Naive B cell (primary cell): ENCODE data around the gene PITPNC1. TPM values are rescaled to one million over a fixed set of nuclear protein-coding genes. Genes with fewer than 3 reads are reported as not detected.

ENCODE experiments used
- ATAC-seq, 2 donors: fragments of 150-1000 bp; cut with Tn5 transposase; 2 replicates each; pipeline ENCODE4 v1.10.0; 2021; ENCODE audit warnings: low read depth in 2 of 2, mild to moderate bottlenecking in 2 of 2, moderate library complexity in 2 of 2
- DNase-seq: peaks from one replicate; pipeline ENCODE4 v3.0.0; 2022
- H3K27ac Mint-ChIP-seq, 6 donors: one replicate each; pipeline ENCODE4 v1.8.0; 2020 to 2022; ENCODE audit warnings: mild to moderate bottlenecking in 6 of 6, mixed read lengths in 6 of 6, moderate library complexity in 5 of 6, inconsistent platforms in 2 of 6
- H3K27me3 Mint-ChIP-seq, 3 donors: one replicate each; pipeline ENCODE4 v1.8.0; 2021 to 2022; ENCODE audit warnings: mixed read lengths in 3 of 3, mild to moderate bottlenecking in 1 of 3
- H3K36me3 Mint-ChIP-seq, 2 donors: one replicate each; pipeline ENCODE4 v1.8.0; 2020 to 2022; ENCODE audit warnings: mixed read lengths in 2 of 2, inconsistent platforms in 1 of 2, mild to moderate bottlenecking in 1 of 2
- H3K4me1 Mint-ChIP-seq, 3 donors: one replicate each; pipeline ENCODE4 v1.8.0; 2020 to 2022; ENCODE audit warnings: mixed read lengths in 3 of 3, inconsistent platforms in 1 of 3, mild to moderate bottlenecking in 1 of 3, moderate library complexity in 1 of 3
- H3K4me3 Mint-ChIP-seq, 8 donors: one replicate each; pipeline ENCODE4 v1.8.0; 2020 to 2022; ENCODE audit warnings: mild to moderate bottlenecking in 8 of 8, mixed read lengths in 8 of 8, moderate library complexity in 8 of 8, inconsistent platforms in 2 of 8
- H3K9me3 Mint-ChIP-seq, 7 donors: one replicate each; pipeline ENCODE4 v1.8.0; 2020 to 2022; ENCODE audit warnings: mixed read lengths in 7 of 7, mild to moderate bottlenecking in 5 of 7, inconsistent platforms in 2 of 7, moderate library complexity in 1 of 7
- polyA plus RNA-seq, 6 donors: library from polyadenylated mRNA; unstranded; fragments of 300-500 nt; fragmentation: Illumina TruSeq; gene quantifications; one replicate each; pipeline ENCODE4 v1.2.3, GENCODE V29; 2021; ENCODE audit warnings: low read depth in 6 of 6

The PITPNC1 gene
- polyA plus RNA-seq, 6 donors from 2014 or later: 7.2 to 14.5 (median 12.3) TPM

- H3K4me3 Mint-ChIP-seq: no peak overlapping the region
- no peak for DNase-seq
- peaks cover 0 to 4% (median 3%) of the 10 kb centered on the region in 3 donors for H3K4me1 Mint-ChIP-seq
- ATAC-seq: no peak
- peaks cover 0 to 3% (median 0%) of the 10 kb centered on the region in 7 donors for H3K9me3 Mint-ChIP-seq
- H3K36me3 Mint-ChIP-seq: peaks cover 10 to 16% of the 10 kb centered on the region in 2 donors
- H3K27ac Mint-ChIP-seq: peak overlapping the region in 1 of 6 donors; percentile 4
- H3K27me3 Mint-ChIP-seq: no peaks in the 10 kb centered on the region
These were observed 155.3 kb downstream of the PITPNC1 start for GRCh38 chr17:67532326-67532871.

- Mint-ChIP-seq H3K4me1 (peaks cover 0 to 4% (median 3%) of the 10 kb centered on the region in 3 donors), H3K27ac (no peak overlapping the region), H3K4me3 (no peak overlapping the region), H3K27me3 (no peaks in the 10 kb centered on the region), H3K36me3 (peaks cover 10 to 20% of the 10 kb centered on the region in 2 donors), H3K9me3 (peaks cover 0 to 3% (median 0%) of the 10 kb centered on the region in 7 donors)
- ATAC-seq: no peak
- no peak for DNase-seq
These were observed 157.9 kb downstream of the PITPNC1 start for GRCh38 chr17:67534941-67535340.

GRCh38 chr17:67542219-67543114, 165.4 kb downstream of the PITPNC1 start:
- peaks cover 0 to 4% of the 10 kb centered on the region in 2 donors for H3K36me3 Mint-ChIP-seq
- H3K27ac Mint-ChIP-seq: no peak overlapping the region
- no peaks in the 10 kb centered on the region for H3K9me3 Mint-ChIP-seq
- ATAC-seq (no peak), DNase-seq (no peak)
- peaks cover 0 to 6% (median 6%) of the 10 kb centered on the region in 3 donors for H3K4me1 Mint-ChIP-seq
- no peak overlapping the region for H3K4me3 Mint-ChIP-seq
- H3K27me3 Mint-ChIP-seq: no peaks in the 10 kb centered on the region

GRCh38 chr17:67544364-67544955, 167.4 kb downstream of the PITPNC1 start:
- no peak overlapping the region for H3K4me3 Mint-ChIP-seq
- no peak overlapping the region for H3K27ac Mint-ChIP-seq
- H3K27me3 Mint-ChIP-seq: no peaks in the 10 kb centered on the region
- ATAC-seq: no peak
- no peak for DNase-seq
- no peaks in the 10 kb centered on the region for H3K9me3 Mint-ChIP-seq
- peaks cover 0 to 8% (median 6%) of the 10 kb centered on the region in 3 donors for H3K4me1 Mint-ChIP-seq
- no peaks in the 10 kb centered on the region for H3K36me3 Mint-ChIP-seq

GRCh38 chr17:67546578-67547527, 169.8 kb downstream of the PITPNC1 start:
- DNase-seq (no peak), ATAC-seq (no peak)
- Mint-ChIP-seq H3K4me3 (no peak overlapping the region), H3K9me3 (no peaks in the 10 kb centered on the region), H3K27me3 (no peaks in the 10 kb centered on the region), H3K36me3 (no peaks in the 10 kb centered on the region), H3K4me1 (peaks cover 0 to 11% (median 6%) of the 10 kb centered on the region in 3 donors), H3K27ac (peak overlapping the region in 2 of 6 donors; percentile 39 to 66)

DNA sequence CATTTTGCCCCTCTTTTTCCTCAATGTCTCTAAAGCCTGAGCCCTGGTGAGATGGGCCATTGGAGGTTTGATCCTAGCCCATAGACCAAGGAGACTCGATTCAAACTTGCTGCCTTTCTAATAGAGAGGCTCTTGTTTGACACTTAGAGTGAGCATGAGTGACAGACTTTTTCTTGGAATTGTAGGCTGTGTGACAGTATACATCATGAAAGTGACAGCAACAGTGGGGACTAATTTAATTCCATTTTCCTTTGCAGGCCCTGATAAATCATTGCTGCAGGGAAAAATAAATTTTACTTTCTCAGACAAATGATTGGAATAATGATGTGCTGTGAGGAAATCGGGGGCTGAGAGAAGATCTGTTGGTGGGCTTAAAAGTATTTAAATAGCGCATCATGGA, 171.6 kb downstream of the PITPNC1 start:
- DNase-seq (no peak), ATAC-seq (no peak)
- H3K9me3 Mint-ChIP-seq: no peaks in the 10 kb centered on the region
- peak overlapping the region in 1 of 6 donors; percentile 33 for H3K27ac Mint-ChIP-seq
- H3K4me3 Mint-ChIP-seq: no peak overlapping the region
- no peaks in the 10 kb centered on the region for H3K27me3 Mint-ChIP-seq
- peaks cover 0 to 11% (median 6%) of the 10 kb centered on the region in 3 donors for H3K4me1 Mint-ChIP-seq
- H3K36me3 Mint-ChIP-seq: peaks cover 0 to 5% of the 10 kb centered on the region in 2 donors

DNA sequence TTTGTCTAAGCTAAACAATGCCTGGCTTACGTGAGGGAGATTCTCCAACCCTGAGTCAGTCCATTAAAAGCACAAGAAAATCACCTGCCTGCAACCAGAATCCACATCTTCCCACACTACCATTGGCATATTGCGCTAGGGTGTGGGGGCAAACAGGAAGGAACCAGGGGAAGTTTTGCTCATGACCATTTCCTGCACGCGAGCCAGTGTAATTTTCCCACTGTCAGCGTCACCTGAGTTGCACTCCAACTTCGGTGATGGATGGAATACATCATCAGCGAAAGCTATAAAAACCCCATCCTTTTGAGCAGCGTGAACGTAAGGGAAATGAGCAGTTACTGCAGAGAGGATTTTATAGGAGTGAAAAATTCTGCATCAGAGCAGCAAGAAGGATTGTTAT, 172.7 kb downstream of the PITPNC1 start:
- peaks cover 0 to 8% of the 10 kb centered on the region in 2 donors for H3K36me3 Mint-ChIP-seq
- peaks cover 0 to 11% (median 6%) of the 10 kb centered on the region in 3 donors for H3K4me1 Mint-ChIP-seq
- peak overlapping the region in 2 of 6 donors; percentile 39 to 75 for H3K27ac Mint-ChIP-seq
- DNase-seq: no peak
- ATAC-seq: no peak
- H3K4me3 Mint-ChIP-seq: no peak overlapping the region
- no peaks in the 10 kb centered on the region for H3K27me3 Mint-ChIP-seq
- H3K9me3 Mint-ChIP-seq: no peaks in the 10 kb centered on the region

DNA sequence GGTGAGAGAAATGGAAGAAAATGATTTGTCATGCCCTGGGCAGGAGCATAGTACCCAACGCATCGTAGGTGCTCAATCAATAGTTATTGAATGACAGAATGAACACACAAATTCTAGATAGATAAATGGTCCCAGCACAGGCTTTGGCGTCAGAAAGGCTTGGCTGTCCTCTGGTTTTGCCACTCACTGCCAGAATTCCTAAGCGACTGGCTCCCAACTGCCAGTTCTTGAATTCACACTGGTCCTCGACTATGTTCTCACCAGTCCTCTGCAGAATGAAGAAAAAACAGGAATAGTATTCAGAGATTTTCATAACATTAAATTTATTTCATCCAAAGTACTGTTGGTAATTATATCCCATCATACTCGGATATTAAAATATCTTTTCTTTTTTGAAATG, 177.6 kb downstream of the PITPNC1 start:
- no peak for DNase-seq
- Mint-ChIP-seq H3K9me3 (peaks cover 4 to 20% (median 13%) of the 10 kb centered on the region in 7 donors), H3K27me3 (no peaks in the 10 kb centered on the region), H3K36me3 (peaks cover 21 to 25% of the 10 kb centered on the region in 2 donors), H3K4me1 (peaks cover 0 to 1% (median 0%) of the 10 kb centered on the region in 3 donors), H3K27ac (no peak overlapping the region), H3K4me3 (no peak overlapping the region)
- no peak for ATAC-seq

DNA sequence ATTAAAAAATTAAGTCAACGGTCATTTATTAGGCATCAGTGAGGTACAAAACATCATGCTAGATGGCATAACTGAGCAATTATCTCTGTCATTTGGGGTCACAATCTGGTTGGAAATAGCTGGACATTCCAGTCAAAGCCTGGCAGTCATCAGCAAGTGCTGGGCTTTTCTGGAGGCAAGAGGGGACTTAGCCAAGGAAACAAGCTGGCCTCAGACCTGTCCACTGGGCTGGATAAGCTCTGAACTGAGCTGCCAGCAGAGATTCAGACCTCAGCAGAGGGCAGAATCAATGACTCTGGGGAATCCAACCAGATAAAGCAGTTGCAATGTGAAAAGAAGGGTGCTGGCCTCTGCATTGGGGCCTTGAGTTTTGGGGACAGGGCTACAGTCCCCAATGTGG, 178.8 kb downstream of the PITPNC1 start:
- no peaks in the 10 kb centered on the region for H3K27me3 Mint-ChIP-seq
- peaks cover 4 to 20% (median 13%) of the 10 kb centered on the region in 7 donors for H3K9me3 Mint-ChIP-seq
- H3K27ac Mint-ChIP-seq: no peak overlapping the region
- ATAC-seq (no peak), DNase-seq (no peak)
- no peak overlapping the region for H3K4me3 Mint-ChIP-seq
- peaks cover 21 to 25% of the 10 kb centered on the region in 2 donors for H3K36me3 Mint-ChIP-seq
- H3K4me1 Mint-ChIP-seq: no peaks in the 10 kb centered on the region

- DNase-seq: no peak
- no peak for ATAC-seq
- Mint-ChIP-seq H3K27ac (peak overlapping the region in 2 of 6 donors; percentile 28 to 30), H3K9me3 (peaks cover 4 to 20% (median 13%) of the 10 kb centered on the region in 7 donors), H3K4me3 (peak overlapping the region in 1 of 8 donors; percentile 29), H3K36me3 (peaks cover 21 to 25% of the 10 kb centered on the region in 2 donors), H3K4me1 (no peaks in the 10 kb centered on the region), H3K27me3 (no peaks in the 10 kb centered on the region)
These were observed 180.2 kb downstream of the PITPNC1 start for GRCh38 chr17:67557052-67557845.

DNA sequence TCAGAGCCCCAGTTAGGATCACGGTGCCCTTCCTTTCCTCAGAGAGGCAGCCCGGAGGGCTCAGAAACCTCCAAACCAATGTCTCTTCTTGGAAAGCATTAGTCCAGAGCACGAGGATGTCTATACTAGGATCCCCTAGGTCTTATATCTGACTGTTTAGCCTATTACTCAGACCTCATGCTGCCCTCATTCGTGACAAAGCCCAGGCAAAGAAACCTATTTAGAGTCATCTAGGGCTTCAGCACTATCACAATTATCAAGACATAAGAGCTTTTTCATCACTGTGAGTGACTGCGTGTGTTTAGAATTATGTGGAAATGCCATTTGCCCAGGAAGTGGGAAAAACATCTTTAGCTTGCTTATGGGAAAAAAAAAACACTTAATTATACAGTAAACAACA, 180.8 kb downstream of the PITPNC1 start:
- peak overlapping the region in 1 of 8 donors; percentile 1 for H3K4me3 Mint-ChIP-seq
- ATAC-seq (no peak), DNase-seq (no peak)
- H3K36me3 Mint-ChIP-seq: peaks cover 21 to 25% of the 10 kb centered on the region in 2 donors
- H3K4me1 Mint-ChIP-seq: no peaks in the 10 kb centered on the region
- peaks cover 4 to 20% (median 13%) of the 10 kb centered on the region in 7 donors for H3K9me3 Mint-ChIP-seq
- peak overlapping the region in 1 of 6 donors; percentile 28 for H3K27ac Mint-ChIP-seq
- H3K27me3 Mint-ChIP-seq: no peaks in the 10 kb centered on the region

DNA sequence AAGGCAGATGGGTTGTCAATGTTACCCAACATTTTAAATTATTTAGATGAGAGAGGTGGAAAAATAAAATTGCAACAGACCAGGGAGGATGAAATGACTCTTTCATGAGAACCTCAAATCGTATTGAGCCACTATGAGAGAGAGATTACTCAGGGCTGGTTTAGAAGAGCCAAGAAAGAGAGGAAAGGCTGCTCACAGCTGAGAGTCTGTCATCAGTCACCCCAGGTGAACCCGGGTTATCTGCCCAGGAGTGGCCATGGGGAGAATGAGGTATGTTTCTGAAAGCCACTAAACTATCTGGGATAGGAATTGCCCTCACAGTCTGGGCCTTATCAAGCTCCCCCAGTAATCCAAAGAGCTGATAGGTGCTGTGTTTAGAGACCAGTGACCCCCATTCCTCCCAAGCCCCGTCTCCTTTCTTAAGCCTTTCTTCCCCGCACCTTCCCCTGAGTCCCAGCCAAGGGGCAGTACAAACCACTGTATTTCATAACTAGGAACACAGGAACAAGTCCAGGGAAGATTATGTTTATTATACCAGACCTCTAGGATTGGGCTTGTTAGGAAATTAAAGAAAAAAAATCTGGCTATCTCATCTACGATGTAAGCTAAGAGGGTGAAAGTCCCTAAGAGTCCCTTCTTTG, 181.8 kb downstream of the PITPNC1 start:
- DNase-seq (no peak), ATAC-seq (no peak)
- H3K4me3 Mint-ChIP-seq: no peak overlapping the region
- H3K27me3 Mint-ChIP-seq: no peaks in the 10 kb centered on the region
- H3K27ac Mint-ChIP-seq: peak overlapping the region in 2 of 6 donors; percentile 10 to 68
- H3K36me3 Mint-ChIP-seq: peaks cover 19 to 21% of the 10 kb centered on the region in 2 donors
- H3K9me3 Mint-ChIP-seq: peaks cover 4 to 20% (median 13%) of the 10 kb centered on the region in 7 donors
- H3K4me1 Mint-ChIP-seq: no peaks in the 10 kb centered on the region
